GM12878 (cell line): ENCODE measurements around the gene NGDN. TPM values are rescaled to one million over a fixed set of nuclear protein-coding genes. Genes with fewer than 3 reads are reported as not detected.

ENCODE experiments used
- CBX5 ChIP-seq: sonication (generic); IDR thresholded peaks from 2 replicates; pipeline ENCODE4 v1.6.1; 2016; ENCODE audit warnings: low read depth, moderate library complexity, mild to moderate bottlenecking, inconsistent platforms
- CHD4 ChIP-seq: fragments of 200-600 bp; sonication (generic); IDR thresholded peaks from 2 replicates; pipeline ENCODE4 v1.6.1; 2016; ENCODE audit warnings: mild to moderate bottlenecking
- GABPA ChIP-seq: IDR thresholded peaks from 2 replicates; pipeline ENCODE4 v1.6.1; 2014; ENCODE audit warnings: antibody characterized with exemption, low read depth, mild to moderate bottlenecking, inconsistent platforms
- KAT2A ChIP-seq: conservative IDR thresholded peaks from 2 replicates; pipeline ENCODE4 v1.6.1; 2011; ENCODE audit warnings: low read depth, low read length; ENCODE audit not compliant: control insufficient read depth
- NFYA ChIP-seq: IDR thresholded peaks from 2 replicates; pipeline ENCODE4 v1.6.1; 2011; ENCODE audit warnings: low read depth, mild to moderate bottlenecking, low read length, improper control_type of control experiment, borderline replicate concordance
- SKIL ChIP-seq: fragments of 450-650 bp; IDR thresholded peaks from 2 replicates; pipeline ENCODE4 v1.6.1; 2017; ENCODE audit warnings: mild to moderate bottlenecking, low read depth, inconsistent platforms; ENCODE audit not compliant: poor library complexity, severe bottlenecking
- SUZ12 ChIP-seq: fragments of 200-600 bp; sonication (generic); IDR thresholded peaks from one replicate; pipeline ENCODE4 v1.6.1; 2018; ENCODE audit warnings: antibody characterized with exemption, mild to moderate bottlenecking; ENCODE audit not compliant: unreplicated experiment
- polyA plus RNA-seq, 11 experiments: library from polyadenylated mRNA; depleted of rRNA in 4 of 11; unstranded in 6 of 11; stranded (reverse) in 5 of 11; fragments of >200 nt; fragmentation: Nextera tagmentation in 4 of 11; fragmentation: Illumina TruSeq in 1 of 11; extraction: Ambion mirVana in 4 of 11; extraction: Trizol in 1 of 11; gene quantifications; 1 replicate in 1 of 11; 2 replicates in 10 of 11; pipeline versions ENCODE4 v1.2.1 to v1.2.3, GENCODE V29; 2011 to 2016; ENCODE audit warnings: inconsistent platforms in 2 of 11, missing spikeins in 2 of 11, low read depth in 1 of 11
- total RNA-seq, 4 experiments: library from RNA; depleted of rRNA in 3 of 4; stranded (reverse); fragments of >200 nt in 3 of 4; fragmentation: Illumina TruSeq in 1 of 4; extraction: Trizol in 1 of 4; gene quantifications; 2 replicates each; pipeline versions ENCODE4 v1.2.1 to v1.2.3, GENCODE V29; 2013 to 2021
- TF ChIP-seq, protein P1 (sequence below): fragments of 450-650 bp; formaldehyde crosslinking; IDR thresholded peaks from 2 replicates; pipeline ENCODE4 v1.4.0; 2022; ENCODE audit warnings: mild to moderate bottlenecking, moderate library complexity

NGDN gene
- total and polyA plus RNA-seq, 10 of the 15 experiments (the other 5 are each of a cell fraction or from before 2014, with no cell fraction given), result 40.4 to 163 (median 71.4) TPM

DNA sequence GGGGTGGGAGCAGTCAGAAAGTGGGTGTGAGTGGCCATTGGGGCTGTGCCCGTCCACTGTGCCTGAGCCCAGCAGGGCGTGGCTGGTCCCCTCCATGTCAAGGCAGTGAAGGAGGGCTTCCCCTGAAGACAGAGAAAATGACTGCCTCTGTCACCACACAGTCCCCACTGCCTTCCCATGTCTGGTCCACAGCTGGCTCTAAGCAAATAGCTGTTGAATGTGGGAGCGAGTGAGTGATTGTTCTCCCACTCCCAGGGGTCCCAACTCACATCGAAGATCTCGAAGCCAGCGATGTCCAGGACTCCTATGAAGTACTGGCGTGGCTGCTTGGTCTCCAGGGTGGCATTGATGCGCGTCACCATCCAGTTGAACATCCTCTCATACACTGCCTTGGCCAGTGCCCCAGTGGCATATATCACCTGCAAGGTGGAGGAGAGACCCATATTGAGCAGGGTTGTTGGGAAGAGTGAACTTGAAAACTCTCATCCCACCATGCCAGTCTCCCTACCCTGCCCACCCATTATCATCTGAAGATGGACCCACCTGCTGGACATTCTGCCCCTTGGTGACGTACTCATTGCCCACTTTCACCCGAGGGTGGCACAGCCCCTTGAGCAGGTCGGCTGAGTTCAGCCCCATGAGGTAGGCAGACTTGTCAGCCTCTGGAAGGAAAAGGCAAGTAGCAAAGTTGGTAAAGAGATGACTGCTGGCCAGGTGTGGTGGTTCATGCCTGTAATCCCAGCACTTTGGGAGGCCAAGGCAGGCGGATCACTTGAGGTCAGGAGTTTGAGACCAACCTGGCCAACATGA, 40.6 kb upstream of the NGDN start (continued):
- TF ChIP-seq, protein P1, sequence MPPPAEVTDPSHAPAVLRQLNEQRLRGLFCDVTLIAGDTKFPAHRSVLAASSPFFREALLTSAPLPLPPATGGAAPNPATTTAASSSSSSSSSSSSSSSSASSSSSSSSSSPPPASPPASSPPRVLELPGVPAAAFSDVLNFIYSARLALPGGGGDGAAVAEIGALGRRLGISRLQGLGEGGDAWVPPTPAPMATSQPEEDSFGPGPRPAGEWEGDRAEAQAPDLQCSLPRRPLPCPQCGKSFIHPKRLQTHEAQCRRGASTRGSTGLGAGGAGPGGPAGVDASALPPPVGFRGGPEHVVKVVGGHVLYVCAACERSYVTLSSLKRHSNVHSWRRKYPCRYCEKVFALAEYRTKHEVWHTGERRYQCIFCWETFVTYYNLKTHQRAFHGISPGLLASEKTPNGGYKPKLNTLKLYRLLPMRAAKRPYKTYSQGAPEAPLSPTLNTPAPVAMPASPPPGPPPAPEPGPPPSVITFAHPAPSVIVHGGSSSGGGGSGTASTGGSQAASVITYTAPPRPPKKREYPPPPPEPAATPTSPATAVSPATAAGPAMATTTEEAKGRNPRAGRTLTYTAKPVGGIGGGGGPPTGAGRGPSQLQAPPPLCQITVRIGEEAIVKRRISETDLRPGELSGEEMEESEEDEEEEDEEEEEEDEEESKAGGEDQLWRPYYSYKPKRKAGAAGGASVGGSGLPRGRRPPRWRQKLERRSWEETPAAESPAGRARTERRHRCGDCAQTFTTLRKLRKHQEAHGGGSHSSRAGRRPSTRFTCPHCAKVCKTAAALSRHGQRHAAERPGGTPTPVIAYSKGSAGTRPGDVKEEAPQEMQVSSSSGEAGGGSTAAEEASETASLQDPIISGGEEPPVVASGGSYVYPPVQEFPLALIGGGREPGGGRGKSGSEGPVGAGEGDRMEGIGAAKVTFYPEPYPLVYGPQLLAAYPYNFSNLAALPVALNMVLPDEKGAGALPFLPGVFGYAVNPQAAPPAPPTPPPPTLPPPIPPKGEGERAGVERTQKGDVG (CRISPR knock-in tag), result no peak
- TF ChIP-seq NFYA (no peak), SUZ12 (no peak), SKIL (no peak), GABPA (no peak), CBX5 (no peak), KAT2A (no peak), CHD4 (no peak)
